Amygdala (tissue), 56 donors: ENCODE results near the gene APOC3.

ENCODE experiments used
- DNase-seq, 56 donors: peaks; one replicate each; lab custom pipeline; 2025; lab: John Stamatoyannopoulos, UW

The APOC3 gene

GRCh38 chr11:116843661-116844060 lies 14.0 kb downstream of the APOC3 start:
- DNase-seq = no peak

GRCh38 chr11:116844722-116845121 lies 15.0 kb downstream of the APOC3 start:
- DNase-seq = no peak

- DNase-seq = no peak
Measured at GRCh38 chr11:116847612-116848011, 17.9 kb downstream of the APOC3 start.

GRCh38 chr11:116849060-116849459 lies 19.4 kb downstream of the APOC3 start:
- no peak for DNase-seq

- DNase-seq = no peak
Measured at GRCh38 chr11:116849486-116849885, 19.8 kb downstream of the APOC3 start.

GRCh38 chr11:116851626-116852025 lies 21.9 kb downstream of the APOC3 start:
- peak in 2 of 56 donors; percentile 30 to 36 for DNase-seq

GRCh38 chr11:116852261-116853031 lies 22.7 kb downstream of the APOC3 start:
- DNase-seq = no peak

GRCh38 chr11:116853461-116854073 lies 23.9 kb downstream of the APOC3 start:
- peak in 1 of 56 donors; percentile 14 for DNase-seq

GRCh38 chr11:116855413-116855812 lies 25.7 kb downstream of the APOC3 start:
- no peak for DNase-seq

GRCh38 chr11:116856423-116856822 lies 26.7 kb downstream of the APOC3 start:
- no peak for DNase-seq

GRCh38 chr11:116857316-116857715 lies 27.6 kb downstream of the APOC3 start:
- no peak for DNase-seq

- no peak for DNase-seq
Measured at GRCh38 chr11:116857936-116858335, 28.2 kb downstream of the APOC3 start.

- DNase-seq = no peak
Measured at GRCh38 chr11:116859175-116859574, 29.5 kb downstream of the APOC3 start.

- no peak for DNase-seq
Measured at GRCh38 chr11:116860303-116860702, 30.6 kb downstream of the APOC3 start.

- DNase-seq = no peak
Measured at GRCh38 chr11:116861539-116861938, 31.8 kb downstream of the APOC3 start.

- no peak for DNase-seq
Measured at GRCh38 chr11:116862185-116862584, 32.5 kb downstream of the APOC3 start.

GRCh38 chr11:116862951-116863350 lies 33.2 kb downstream of the APOC3 start:
- no peak for DNase-seq

GRCh38 chr11:116864531-116864930 lies 34.8 kb downstream of the APOC3 start:
- no peak for DNase-seq

- no peak for DNase-seq
Measured at GRCh38 chr11:116865696-116866095, 36.0 kb downstream of the APOC3 start.

GRCh38 chr11:116866804-116867455 lies 37.2 kb downstream of the APOC3 start:
- no peak for DNase-seq

GRCh38 chr11:116867619-116868018 lies 37.9 kb downstream of the APOC3 start:
- DNase-seq = no peak

- no peak for DNase-seq
Measured at GRCh38 chr11:116868066-116868465, 38.4 kb downstream of the APOC3 start.
